Osteoblast (primary cell): ENCODE data around the gene SNTG2. TPM values are rescaled to one million over a fixed set of nuclear protein-coding genes. Genes with fewer than 3 reads are reported as not detected.

Source experiments
- DNase-seq: peaks from one replicate; pipeline ENCODE4 v3.0.0; 2011; ENCODE audit warnings: low spot score, mixed read lengths; ENCODE audit not compliant: insufficient read length; ENCODE audit errors: missing footprints
- H2AFZ ChIP-seq: 2 replicates; pipeline ENCODE4 v1.6.0; 2011; ENCODE audit warnings: mild to moderate bottlenecking, low read length
- H3K27ac ChIP-seq: 2 replicates; pipeline ENCODE4 v1.5.1; 2011; ENCODE audit warnings: mild to moderate bottlenecking, low read depth, low read length, moderate library complexity
- H3K27me3 ChIP-seq: 2 replicates; pipeline ENCODE4 v1.6.0; 2012; ENCODE audit warnings: mild to moderate bottlenecking, control low read depth, inconsistent platforms, low read length, moderate library complexity; ENCODE audit not compliant: insufficient read depth
- H3K36me3 ChIP-seq: 2 replicates; pipeline ENCODE4 v1.5.1; 2011; ENCODE audit warnings: mild to moderate bottlenecking, low read length, control low read depth, moderate library complexity; ENCODE audit not compliant: insufficient read depth
- H3K4me1 ChIP-seq: 2 replicates; pipeline ENCODE4 v1.5.1; 2011; ENCODE audit warnings: mild to moderate bottlenecking, low read length, control low read depth, moderate library complexity; ENCODE audit not compliant: insufficient read depth
- H3K4me2 ChIP-seq: 2 replicates; pipeline ENCODE4 v1.6.0; 2011; ENCODE audit warnings: mild to moderate bottlenecking, low read length; ENCODE audit not compliant: insufficient read depth
- H3K4me3 ChIP-seq: fragments of 200-600 bp; sonication (generic); 3 replicates; pipeline ENCODE4 v1.5.1; 2012; ENCODE audit warnings: mild to moderate bottlenecking, low read length, inconsistent platforms; ENCODE audit not compliant: insufficient read depth
- H3K79me2 ChIP-seq: 2 replicates; pipeline ENCODE4 v1.6.0; 2012; ENCODE audit warnings: mild to moderate bottlenecking, low read length, control low read depth, inconsistent platforms; ENCODE audit not compliant: insufficient read depth
- H3K9me3 ChIP-seq: 2 replicates; pipeline ENCODE4 v1.5.1; 2011; ENCODE audit warnings: low read depth, low read length, control low read depth
- H4K20me1 ChIP-seq: 2 replicates; pipeline ENCODE4 v1.6.0; 2012; ENCODE audit warnings: mild to moderate bottlenecking, low read length, control low read depth; ENCODE audit not compliant: insufficient read depth
- total RNA-seq: library from RNA; depleted of rRNA; stranded (reverse); fragments of >200 nt; gene quantifications from 2 replicates; pipeline ENCODE4 v1.2.3, GENCODE V29; 2012
- TF ChIP-seq, protein P1 (sequence below): IDR thresholded peaks from 2 replicates; pipeline ENCODE4 v1.5.1; 2011; ENCODE audit warnings: mild to moderate bottlenecking, low read depth, low read length, moderate library complexity; ENCODE audit errors: extremely low read depth

The SNTG2 gene
- total RNA-seq, 1 donor, result 1.4 TPM

DNA sequence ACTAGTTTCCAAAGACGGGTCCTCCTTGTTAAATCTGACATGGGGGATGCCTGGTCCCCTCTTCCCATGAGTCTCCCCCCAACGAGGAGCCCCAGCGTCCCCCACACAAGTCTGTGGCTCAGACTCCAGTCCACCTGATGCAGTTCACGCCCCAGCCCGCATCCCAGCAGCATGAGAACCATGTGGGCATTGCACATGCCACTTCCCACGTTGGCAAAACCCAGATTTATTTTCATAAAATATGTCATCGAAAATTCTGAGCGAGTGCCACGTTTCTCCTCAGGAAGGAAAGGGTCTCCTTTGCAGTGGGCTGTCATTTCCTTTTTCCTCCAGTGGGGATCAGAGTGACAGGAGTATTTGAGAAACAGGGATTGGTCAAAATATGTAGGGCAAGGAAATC, 417.0 kb downstream of the SNTG2 start:
- H3K4me1 ChIP-seq, result no peaks in the 10 kb centered on the region
- H3K4me2 ChIP-seq, result no peak overlapping the region
- H3K27ac ChIP-seq, result no peak overlapping the region
- H4K20me1 ChIP-seq, result no peaks in the 10 kb centered on the region
- no peaks in the 10 kb centered on the region for H3K36me3 ChIP-seq
- H3K4me3 ChIP-seq, result no peak overlapping the region
- no peaks in the 10 kb centered on the region for H3K9me3 ChIP-seq
- DNase-seq, result no peak
- TF ChIP-seq, protein P1, sequence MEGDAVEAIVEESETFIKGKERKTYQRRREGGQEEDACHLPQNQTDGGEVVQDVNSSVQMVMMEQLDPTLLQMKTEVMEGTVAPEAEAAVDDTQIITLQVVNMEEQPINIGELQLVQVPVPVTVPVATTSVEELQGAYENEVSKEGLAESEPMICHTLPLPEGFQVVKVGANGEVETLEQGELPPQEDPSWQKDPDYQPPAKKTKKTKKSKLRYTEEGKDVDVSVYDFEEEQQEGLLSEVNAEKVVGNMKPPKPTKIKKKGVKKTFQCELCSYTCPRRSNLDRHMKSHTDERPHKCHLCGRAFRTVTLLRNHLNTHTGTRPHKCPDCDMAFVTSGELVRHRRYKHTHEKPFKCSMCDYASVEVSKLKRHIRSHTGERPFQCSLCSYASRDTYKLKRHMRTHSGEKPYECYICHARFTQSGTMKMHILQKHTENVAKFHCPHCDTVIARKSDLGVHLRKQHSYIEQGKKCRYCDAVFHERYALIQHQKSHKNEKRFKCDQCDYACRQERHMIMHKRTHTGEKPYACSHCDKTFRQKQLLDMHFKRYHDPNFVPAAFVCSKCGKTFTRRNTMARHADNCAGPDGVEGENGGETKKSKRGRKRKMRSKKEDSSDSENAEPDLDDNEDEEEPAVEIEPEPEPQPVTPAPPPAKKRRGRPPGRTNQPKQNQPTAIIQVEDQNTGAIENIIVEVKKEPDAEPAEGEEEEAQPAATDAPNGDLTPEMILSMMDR, result no peak
- H3K27me3 ChIP-seq, result no peaks in the 10 kb centered on the region
- H2AFZ ChIP-seq, result no peak overlapping the region
- no peaks in the 10 kb centered on the region for H3K79me2 ChIP-seq

DNA sequence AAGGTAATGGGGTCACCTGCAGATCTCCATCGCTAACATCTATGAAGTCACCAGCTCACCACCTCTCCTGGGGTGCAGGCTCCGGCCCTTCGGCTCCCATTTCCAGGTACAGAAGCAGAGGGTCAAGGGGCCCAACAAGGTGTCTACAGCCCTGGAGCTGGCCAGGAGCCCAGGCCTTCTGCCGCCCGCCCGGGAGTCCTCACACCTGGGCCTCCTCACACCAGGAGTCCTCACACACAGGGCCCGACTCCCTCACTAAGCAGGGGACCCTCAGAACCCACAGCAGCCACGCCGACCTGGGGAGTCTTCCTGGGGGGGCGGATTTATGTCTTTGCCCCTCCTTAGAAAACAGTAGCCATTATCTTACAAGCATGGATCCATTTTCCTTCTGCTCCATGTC, 419.3 kb downstream of the SNTG2 start:
- no peaks in the 10 kb centered on the region for H3K36me3 ChIP-seq
- no peak overlapping the region for H2AFZ ChIP-seq
- H3K9me3 ChIP-seq, result no peaks in the 10 kb centered on the region
- H3K4me3 ChIP-seq, result no peak overlapping the region
- no peaks in the 10 kb centered on the region for H3K4me1 ChIP-seq
- H3K79me2 ChIP-seq, result no peaks in the 10 kb centered on the region
- no peak overlapping the region for H3K27ac ChIP-seq
- TF ChIP-seq, protein P1, result no peak
- no peaks in the 10 kb centered on the region for H4K20me1 ChIP-seq
- no peaks in the 10 kb centered on the region for H3K27me3 ChIP-seq
- no peak overlapping the region for H3K4me2 ChIP-seq
- no peak for DNase-seq

DNA sequence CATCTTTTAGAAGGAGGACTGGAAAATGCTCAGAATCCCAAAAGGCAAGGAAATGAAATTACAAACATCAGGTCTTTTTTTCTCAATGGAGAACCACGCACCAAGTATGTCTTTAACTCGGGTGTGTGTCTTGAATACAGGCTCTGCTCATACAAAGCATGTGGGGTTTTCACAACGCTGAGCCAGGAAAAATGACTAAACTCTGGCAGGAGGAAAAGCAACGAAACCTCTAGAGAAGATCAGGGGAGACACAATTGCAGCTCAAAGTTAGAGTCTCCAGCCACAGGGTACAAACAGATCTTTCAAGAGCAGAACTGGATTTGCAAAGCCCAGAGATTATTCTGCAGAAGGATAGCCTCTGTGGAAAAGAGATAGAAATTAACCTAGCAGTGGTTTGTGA, 419.8 kb downstream of the SNTG2 start:
- no peaks in the 10 kb centered on the region for H3K4me1 ChIP-seq
- no peaks in the 10 kb centered on the region for H3K36me3 ChIP-seq
- H4K20me1 ChIP-seq, result no peaks in the 10 kb centered on the region
- no peaks in the 10 kb centered on the region for H3K9me3 ChIP-seq
- H2AFZ ChIP-seq, result no peak overlapping the region
- H3K27me3 ChIP-seq, result no peaks in the 10 kb centered on the region
- no peak for DNase-seq
- TF ChIP-seq, protein P1, result no peak
- no peak overlapping the region for H3K4me3 ChIP-seq
- H3K27ac ChIP-seq, result no peak overlapping the region
- H3K4me2 ChIP-seq, result no peak overlapping the region
- H3K79me2 ChIP-seq, result no peaks in the 10 kb centered on the region

DNA sequence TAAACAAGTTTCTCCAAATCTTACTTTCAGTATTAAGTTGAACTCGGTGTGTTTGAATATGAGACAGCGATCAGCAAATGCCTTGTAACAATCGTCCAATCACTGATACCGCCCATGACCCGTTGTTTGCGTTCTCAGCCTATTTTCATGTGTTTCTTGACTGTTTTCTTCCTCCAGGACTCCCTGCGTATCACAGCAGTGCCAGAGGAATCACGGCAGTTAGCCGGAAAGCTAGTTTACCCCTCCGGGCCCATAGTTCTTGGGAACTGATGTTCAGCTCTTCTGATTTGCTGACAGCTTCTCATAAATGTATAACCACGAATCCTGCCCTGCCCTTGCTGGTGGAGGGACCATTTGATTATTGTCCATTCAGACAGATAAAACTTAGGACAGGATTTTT, 420.4 kb downstream of the SNTG2 start:
- H3K4me1 ChIP-seq, result no peaks in the 10 kb centered on the region
- H3K79me2 ChIP-seq, result no peaks in the 10 kb centered on the region
- TF ChIP-seq, protein P1, result no peak
- no peak overlapping the region for H3K4me2 ChIP-seq
- H4K20me1 ChIP-seq, result no peaks in the 10 kb centered on the region
- no peaks in the 10 kb centered on the region for H3K36me3 ChIP-seq
- H3K9me3 ChIP-seq, result no peaks in the 10 kb centered on the region
- DNase-seq, result no peak
- H3K27ac ChIP-seq, result no peak overlapping the region
- H2AFZ ChIP-seq, result no peak overlapping the region
- H3K27me3 ChIP-seq, result no peaks in the 10 kb centered on the region
- H3K4me3 ChIP-seq, result no peak overlapping the region
